Liver (tissue), 9 donors: ENCODE data around the gene ZXDB. TPM values are rescaled to one million over a fixed set of nuclear protein-coding genes. Genes with fewer than 3 reads are reported as not detected.
"Not testable (repeated sequence)": the region's sequence is repeated elsewhere in the genome, so short reads cannot be mapped to it uniquely, and the experiment has no call there.

Experiments
- DNase-seq: peaks from one replicate; pipeline ENCODE4 v3.0.0-alpha.2; 2017; ENCODE audit warnings: low spot score
- H3K27ac ChIP-seq, 2 donors: one replicate each; pipeline ENCODE4 v1.7.0; 2013; ENCODE audit warnings: inconsistent platforms in 2 of 2, low read length in 2 of 2, control low read depth in 1 of 2, low read depth in 1 of 2, mild to moderate bottlenecking in 1 of 2
- H3K27me3 ChIP-seq, 4 donors: one replicate each; pipeline versions ENCODE4 v1.6.1 to v1.7.0; 2013; ENCODE audit warnings: low read length in 3 of 4, inconsistent platforms in 1 of 4, mild to moderate bottlenecking in 1 of 4, moderate library complexity in 1 of 4; ENCODE audit not compliant: control insufficient read depth in 4 of 4, insufficient read depth in 4 of 4
- H3K36me3 ChIP-seq, 4 donors: one replicate each; pipeline versions ENCODE4 v1.6.1 to v1.7.0; 2013; ENCODE audit warnings: low read length in 3 of 4, mild to moderate bottlenecking in 3 of 4, low read depth in 1 of 4, moderate library complexity in 1 of 4; ENCODE audit not compliant: control insufficient read depth in 4 of 4, insufficient read depth in 3 of 4
- H3K4me1 ChIP-seq, 4 donors: one replicate each; pipeline versions ENCODE4 v1.6.1 to v1.7.0; 2013; ENCODE audit warnings: low read length in 3 of 4, mild to moderate bottlenecking in 3 of 4, moderate library complexity in 1 of 4; ENCODE audit not compliant: control insufficient read depth in 4 of 4, insufficient read depth in 4 of 4
- H3K4me3 ChIP-seq, 3 donors: one replicate each; pipeline versions ENCODE4 v1.6.1 to v1.7.0; 2013; ENCODE audit warnings: low read length in 3 of 3, control low read depth in 1 of 3, low read depth in 1 of 3, mild to moderate bottlenecking in 1 of 3
- H3K9ac ChIP-seq, 2 donors: one replicate each; pipeline ENCODE4 v1.7.0; 2013; ENCODE audit warnings: low read length in 2 of 2, mild to moderate bottlenecking in 2 of 2, moderate library complexity in 2 of 2, control low read depth in 1 of 2, low read depth in 1 of 2
- H3K9me3 ChIP-seq, 4 donors: one replicate each; pipeline versions ENCODE4 v1.6.1 to v1.7.0; 2013; ENCODE audit warnings: low read length in 3 of 4; ENCODE audit not compliant: control insufficient read depth in 4 of 4
- ATF3 ChIP-seq: IDR thresholded peaks from 2 replicates; pipeline ENCODE4 v1.6.1; 2016; ENCODE audit warnings: antibody characterized with exemption
- FOXA1 ChIP-seq: IDR thresholded peaks from 2 replicates; pipeline ENCODE4 v1.6.1; 2016; ENCODE audit warnings: antibody characterized with exemption
- GABPA ChIP-seq, 2 donors: IDR thresholded peaks in 1 of 2; conservative IDR thresholded peaks in 1 of 2; 2 replicates each; pipeline ENCODE4 v1.6.1; 2016; ENCODE audit warnings: antibody characterized with exemption in 2 of 2, mild to moderate bottlenecking in 1 of 2, moderate library complexity in 1 of 2
- HNF4A ChIP-seq, 2 donors: conservative IDR thresholded peaks; 2 replicates each; pipeline ENCODE4 v1.6.1; 2016; ENCODE audit warnings: antibody characterized with exemption in 2 of 2, mild to moderate bottlenecking in 2 of 2
- HNF4G ChIP-seq: IDR thresholded peaks from 2 replicates; pipeline ENCODE4 v1.6.1; 2016; ENCODE audit warnings: antibody characterized with exemption
- JUND ChIP-seq, 2 donors: IDR thresholded peaks; 2 replicates each; pipeline ENCODE4 v1.6.1; 2016; ENCODE audit warnings: antibody characterized with exemption in 2 of 2
- NR2F2 ChIP-seq: IDR thresholded peaks from 2 replicates; pipeline ENCODE4 v1.6.1; 2016; ENCODE audit warnings: antibody characterized with exemption
- RAD21 ChIP-seq, 2 donors: IDR thresholded peaks; 2 replicates each; pipeline ENCODE4 v1.6.1; 2016; ENCODE audit warnings: antibody characterized with exemption in 2 of 2, mild to moderate bottlenecking in 2 of 2
- RXRA ChIP-seq, 2 donors: IDR thresholded peaks; 2 replicates each; pipeline ENCODE4 v1.6.1; 2017 to 2018; ENCODE audit warnings: antibody characterized with exemption in 2 of 2, mild to moderate bottlenecking in 1 of 2
- SP1 ChIP-seq: IDR thresholded peaks from 2 replicates; pipeline ENCODE4 v1.6.1; 2018; ENCODE audit warnings: antibody characterized with exemption, mild to moderate bottlenecking
- TAF1 ChIP-seq: conservative IDR thresholded peaks from 2 replicates; pipeline ENCODE4 v1.6.1; 2016; ENCODE audit warnings: antibody characterized with exemption, mild to moderate bottlenecking
- YY1 ChIP-seq: IDR thresholded peaks from 2 replicates; pipeline ENCODE4 v1.6.1; 2016; ENCODE audit warnings: antibody characterized with exemption, mild to moderate bottlenecking
- WGBS: extraction: QIAGEN DNeasy Blood & Tissue Kit; methylation state at CpG from one replicate; pipeline ENCODE4 v1.1.7; 2013; 5-methylcytosine and 5-hydroxymethylcytosine counted together
- polyA plus RNA-seq, 2 donors: library from polyadenylated mRNA; stranded (reverse) in 1 of 2; unstranded in 1 of 2; fragments of 200-250 nt in 1 of 2; fragments of >200 nt in 1 of 2; fragmentation: Nextera tagmentation in 1 of 2; extraction: Ambion mirVana in 1 of 2; gene quantifications; one replicate each; pipeline versions ENCODE4 v1.2.1 to v1.2.3, GENCODE V29; 2013 to 2015
- total RNA-seq, 2 donors: library from RNA; depleted of rRNA; stranded (reverse); fragments of >200 nt; gene quantifications; one replicate each; pipeline ENCODE4 v1.2.3, GENCODE V29; 2014
- TF ChIP-seq, protein P1 (sequence below): IDR thresholded peaks from 2 replicates; pipeline ENCODE4 v1.6.1; 2016; ENCODE audit warnings: antibody characterized with exemption
- TF ChIP-seq, protein P2 (sequence below): fragments of 150-350 bp; IDR thresholded peaks from 2 replicates; pipeline ENCODE4 v1.5.1; 2017; ENCODE audit warnings: improper control_type of control experiment, low read depth, low read length; ENCODE audit not compliant: missing input control
- TF ChIP-seq, protein P3 (sequence below): IDR thresholded peaks from 2 replicates; pipeline ENCODE4 v1.6.1; 2016; ENCODE audit warnings: antibody characterized with exemption
- donor health status: healthy.
- donor health status: healthy.
- donor health status: healthy.
- donor health status: healthy.
- donor health status: healthy.

ZXDB gene
- total and polyA plus RNA-seq, 4 donors, result 2.4 to 11.0 (median 3.7) TPM

GRCh38 chrX:57592894-57593215 is 1.0 kb downstream of the ZXDB start:
- Histone ChIP-seq H3K9ac (peak overlapping the region; percentile 36 to 38), H3K27ac (peak overlapping the region; percentile 60 to 73), H3K4me3 (peak overlapping the region; percentile 32 to 71 (median 65))
- H3K4me1 ChIP-seq, H3K27me3 ChIP-seq, H3K36me3 ChIP-seq, H3K9me3 ChIP-seq: not testable (repeated sequence)
- 14% methylated on average over 15 of the region's 15 CpGs for WGBS
- DNase-seq, result peak; percentile 34
- peak in 1 of 2 donors; percentile 12 for TF ChIP-seq RAD21 (IDR thresholded peaks at IDR 0.05)

DNA sequence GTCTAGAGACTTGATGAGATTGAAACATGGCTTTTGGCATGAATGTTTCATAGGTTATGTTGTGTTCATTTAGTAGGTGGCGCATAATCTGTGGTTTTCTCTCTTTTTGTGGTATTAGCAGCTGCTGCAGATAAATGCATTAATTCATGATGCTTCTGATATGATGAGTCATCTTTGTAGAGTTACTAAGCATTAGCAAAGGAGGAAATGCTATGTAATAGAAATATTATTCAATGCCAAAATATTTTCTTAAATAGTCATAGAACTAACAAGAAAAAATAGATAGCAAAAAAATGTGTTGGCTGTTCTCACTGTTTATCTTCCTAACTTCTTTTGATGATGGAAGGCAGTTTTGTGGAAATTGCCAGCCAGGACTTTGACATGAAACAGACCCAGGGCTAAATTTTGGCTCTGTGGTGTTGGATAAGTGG is 3.6 kb downstream of the ZXDB start:
- WGBS, result 48% methylated on average over 1 of the region's 1 CpG
- Histone ChIP-seq H3K9me3 (no peaks in the 10 kb centered on the region), H3K27ac (peak overlapping the region; percentile 57 to 82), H3K9ac (no peak overlapping the region), H3K4me1 (peaks cover 0 to 6% (median 4%) of the 10 kb centered on the region in 4 donors), H3K27me3 (no peaks in the 10 kb centered on the region), H3K36me3 (no peaks in the 10 kb centered on the region), H3K4me3 (peak overlapping the region; percentile 40 to 68 (median 47))
- TF ChIP-seq NR2F2, result no peak
- TF ChIP-seq JUND (IDR thresholded peaks at IDR 0.05), result peak in 1 of 2 donors; percentile 41
- TF ChIP-seq HNF4A (conservative IDR thresholded peaks at IDR 0.05), result peak in 1 of 2 donors; percentile 7
- no peak for DNase-seq

- peak overlapping the region; percentile 57 to 82 for H3K27ac ChIP-seq
- H3K27me3 ChIP-seq, result no peaks in the 10 kb centered on the region
- no peaks in the 10 kb centered on the region for H3K9me3 ChIP-seq
- TF ChIP-seq YY1 (no peak), HNF4A (conservative IDR thresholded peaks at IDR 0.05) (peak in 1 of 2 donors; percentile 5), FOXA1 (no peak), JUND (IDR thresholded peaks at IDR 0.05) (no peak), HNF4G (no peak), TAF1 (no peak), RAD21 (IDR thresholded peaks at IDR 0.05) (no peak)
- TF ChIP-seq, protein P1, sequence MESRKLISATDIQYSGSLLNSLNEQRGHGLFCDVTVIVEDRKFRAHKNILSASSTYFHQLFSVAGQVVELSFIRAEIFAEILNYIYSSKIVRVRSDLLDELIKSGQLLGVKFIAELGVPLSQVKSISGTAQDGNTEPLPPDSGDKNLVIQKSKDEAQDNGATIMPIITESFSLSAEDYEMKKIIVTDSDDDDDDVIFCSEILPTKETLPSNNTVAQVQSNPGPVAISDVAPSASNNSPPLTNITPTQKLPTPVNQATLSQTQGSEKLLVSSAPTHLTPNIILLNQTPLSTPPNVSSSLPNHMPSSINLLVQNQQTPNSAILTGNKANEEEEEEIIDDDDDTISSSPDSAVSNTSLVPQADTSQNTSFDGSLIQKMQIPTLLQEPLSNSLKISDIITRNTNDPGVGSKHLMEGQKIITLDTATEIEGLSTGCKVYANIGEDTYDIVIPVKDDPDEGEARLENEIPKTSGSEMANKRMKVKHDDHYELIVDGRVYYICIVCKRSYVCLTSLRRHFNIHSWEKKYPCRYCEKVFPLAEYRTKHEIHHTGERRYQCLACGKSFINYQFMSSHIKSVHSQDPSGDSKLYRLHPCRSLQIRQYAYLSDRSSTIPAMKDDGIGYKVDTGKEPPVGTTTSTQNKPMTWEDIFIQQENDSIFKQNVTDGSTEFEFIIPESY, result no peak
- TF ChIP-seq, protein P2, sequence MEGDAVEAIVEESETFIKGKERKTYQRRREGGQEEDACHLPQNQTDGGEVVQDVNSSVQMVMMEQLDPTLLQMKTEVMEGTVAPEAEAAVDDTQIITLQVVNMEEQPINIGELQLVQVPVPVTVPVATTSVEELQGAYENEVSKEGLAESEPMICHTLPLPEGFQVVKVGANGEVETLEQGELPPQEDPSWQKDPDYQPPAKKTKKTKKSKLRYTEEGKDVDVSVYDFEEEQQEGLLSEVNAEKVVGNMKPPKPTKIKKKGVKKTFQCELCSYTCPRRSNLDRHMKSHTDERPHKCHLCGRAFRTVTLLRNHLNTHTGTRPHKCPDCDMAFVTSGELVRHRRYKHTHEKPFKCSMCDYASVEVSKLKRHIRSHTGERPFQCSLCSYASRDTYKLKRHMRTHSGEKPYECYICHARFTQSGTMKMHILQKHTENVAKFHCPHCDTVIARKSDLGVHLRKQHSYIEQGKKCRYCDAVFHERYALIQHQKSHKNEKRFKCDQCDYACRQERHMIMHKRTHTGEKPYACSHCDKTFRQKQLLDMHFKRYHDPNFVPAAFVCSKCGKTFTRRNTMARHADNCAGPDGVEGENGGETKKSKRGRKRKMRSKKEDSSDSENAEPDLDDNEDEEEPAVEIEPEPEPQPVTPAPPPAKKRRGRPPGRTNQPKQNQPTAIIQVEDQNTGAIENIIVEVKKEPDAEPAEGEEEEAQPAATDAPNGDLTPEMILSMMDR, result no peak
- peak overlapping the region; percentile 40 to 68 (median 47) for H3K4me3 ChIP-seq
- 30% methylated on average over 3 of the region's 3 CpGs for WGBS
- H3K36me3 ChIP-seq, result no peaks in the 10 kb centered on the region
- H3K9ac ChIP-seq, result no peak overlapping the region
- DNase-seq, result no peak
- H3K4me1 ChIP-seq, result peaks cover 0 to 6% (median 4%) of the 10 kb centered on the region in 4 donors
Observed at GRCh38 chrX:57596109-57596508, 4.3 kb downstream of the ZXDB start.

- Histone ChIP-seq H3K9ac (no peak overlapping the region), H3K4me1 (peaks cover 0 to 6% (median 4%) of the 10 kb centered on the region in 4 donors), H3K4me3 (peak overlapping the region; percentile 40 to 68 (median 47)), H3K27me3 (no peaks in the 10 kb centered on the region), H3K9me3 (no peaks in the 10 kb centered on the region), H3K36me3 (no peaks in the 10 kb centered on the region), H3K27ac (peak overlapping the region; percentile 57 to 82)
- 61% methylated on average over 1 of the region's 1 CpG for WGBS
- no peak for DNase-seq
- TF ChIP-seq NR2F2 (no peak), ATF3 (no peak), FOXA1 (no peak), HNF4A (conservative IDR thresholded peaks at IDR 0.05) (no peak), YY1 (no peak), RXRA (IDR thresholded peaks at IDR 0.05) (no peak), GABPA (IDR thresholded peaks at IDR 0.05 in 1 of 2, conservative IDR thresholded peaks at IDR 0.05 in 1 of 2) (no peak), JUND (IDR thresholded peaks at IDR 0.05) (no peak), RAD21 (IDR thresholded peaks at IDR 0.05) (no peak), TAF1 (no peak), SP1 (no peak), HNF4G (no peak)
- TF ChIP-seq, protein P3, sequence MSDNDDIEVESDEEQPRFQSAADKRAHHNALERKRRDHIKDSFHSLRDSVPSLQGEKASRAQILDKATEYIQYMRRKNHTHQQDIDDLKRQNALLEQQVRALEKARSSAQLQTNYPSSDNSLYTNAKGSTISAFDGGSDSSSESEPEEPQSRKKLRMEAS, result no peak
- TF ChIP-seq, protein P1, result no peak
Observed at GRCh38 chrX:57596516-57596915, 4.7 kb downstream of the ZXDB start.
